ENCODE data around the gene CIITA.

Gene CIITA

GRCh38 chr16:10847176-10847575 is 29.8 kb upstream of the CIITA start:
- TF ChIP-seq CTCF (IDR thresholded peaks at IDR 0.05; ENCODE audit: low read depth, low read length) = no peak
- Histone ChIP-seq H3K27me3 (no peaks in the 10 kb centered on the region), H3K4me3 (ENCODE audit: low read depth, low read length) (no peak overlapping the region), H3K9me3 (no peaks in the 10 kb centered on the region), H3K36me3 (no peaks in the 10 kb centered on the region), H3K4me1 (no peaks in the 10 kb centered on the region)
- DNase-seq = no peak

GRCh38 chr16:10849736-10850477 is 27.1 kb upstream of the CIITA start:
- Histone ChIP-seq H3K36me3 (no peaks in the 10 kb centered on the region), H3K9me3 (no peaks in the 10 kb centered on the region), H3K4me3 (ENCODE audit: low read depth, low read length) (no peak overlapping the region), H3K4me1 (no peaks in the 10 kb centered on the region), H3K27me3 (no peaks in the 10 kb centered on the region)
- TF ChIP-seq CTCF (IDR thresholded peaks at IDR 0.05; ENCODE audit: low read depth, low read length) = no peak
- no peak for DNase-seq

- no peaks in the 10 kb centered on the region for H3K9me3 ChIP-seq
- H3K4me1 ChIP-seq = no peaks in the 10 kb centered on the region
- H3K36me3 ChIP-seq = no peaks in the 10 kb centered on the region
- no peaks in the 10 kb centered on the region for H3K27me3 ChIP-seq
- no peak overlapping the region for H3K4me3 ChIP-seq (ENCODE audit: low read depth, low read length)
- TF ChIP-seq CTCF (IDR thresholded peaks at IDR 0.05; ENCODE audit: low read depth, low read length) = no peak
- DNase-seq = no peak
Measured at GRCh38 chr16:10850478-10850850, 26.5 kb upstream of the CIITA start.

- TF ChIP-seq CTCF (IDR thresholded peaks at IDR 0.05; ENCODE audit: low read depth, low read length) = no peak
- Histone ChIP-seq H3K4me3 (ENCODE audit: low read depth, low read length) (no peak overlapping the region), H3K27me3 (no peaks in the 10 kb centered on the region), H3K9me3 (no peaks in the 10 kb centered on the region), H3K4me1 (no peaks in the 10 kb centered on the region), H3K36me3 (no peaks in the 10 kb centered on the region)
- no peak for DNase-seq
Measured at GRCh38 chr16:10851512-10851911, 25.5 kb upstream of the CIITA start.

GRCh38 chr16:10852286-10852685 is 24.7 kb upstream of the CIITA start:
- H3K9me3 ChIP-seq = no peaks in the 10 kb centered on the region
- no peaks in the 10 kb centered on the region for H3K4me1 ChIP-seq
- no peaks in the 10 kb centered on the region for H3K27me3 ChIP-seq
- TF ChIP-seq CTCF (IDR thresholded peaks at IDR 0.05; ENCODE audit: low read depth, low read length) = no peak
- no peak overlapping the region for H3K4me3 ChIP-seq (ENCODE audit: low read depth, low read length)
- H3K36me3 ChIP-seq = no peaks in the 10 kb centered on the region
- no peak for DNase-seq

- no peaks in the 10 kb centered on the region for H3K4me1 ChIP-seq
- no peak overlapping the region for H3K4me3 ChIP-seq (ENCODE audit: low read depth, low read length)
- H3K9me3 ChIP-seq = no peaks in the 10 kb centered on the region
- TF ChIP-seq CTCF (IDR thresholded peaks at IDR 0.05; ENCODE audit: low read depth, low read length) = no peak
- no peaks in the 10 kb centered on the region for H3K27me3 ChIP-seq
- H3K36me3 ChIP-seq = no peaks in the 10 kb centered on the region
- DNase-seq = no peak
Measured at GRCh38 chr16:10852948-10853347, 24.1 kb upstream of the CIITA start.

All from BE2C (cell line).